Measurements from ENCODE around the gene LAIR2.

DNA sequence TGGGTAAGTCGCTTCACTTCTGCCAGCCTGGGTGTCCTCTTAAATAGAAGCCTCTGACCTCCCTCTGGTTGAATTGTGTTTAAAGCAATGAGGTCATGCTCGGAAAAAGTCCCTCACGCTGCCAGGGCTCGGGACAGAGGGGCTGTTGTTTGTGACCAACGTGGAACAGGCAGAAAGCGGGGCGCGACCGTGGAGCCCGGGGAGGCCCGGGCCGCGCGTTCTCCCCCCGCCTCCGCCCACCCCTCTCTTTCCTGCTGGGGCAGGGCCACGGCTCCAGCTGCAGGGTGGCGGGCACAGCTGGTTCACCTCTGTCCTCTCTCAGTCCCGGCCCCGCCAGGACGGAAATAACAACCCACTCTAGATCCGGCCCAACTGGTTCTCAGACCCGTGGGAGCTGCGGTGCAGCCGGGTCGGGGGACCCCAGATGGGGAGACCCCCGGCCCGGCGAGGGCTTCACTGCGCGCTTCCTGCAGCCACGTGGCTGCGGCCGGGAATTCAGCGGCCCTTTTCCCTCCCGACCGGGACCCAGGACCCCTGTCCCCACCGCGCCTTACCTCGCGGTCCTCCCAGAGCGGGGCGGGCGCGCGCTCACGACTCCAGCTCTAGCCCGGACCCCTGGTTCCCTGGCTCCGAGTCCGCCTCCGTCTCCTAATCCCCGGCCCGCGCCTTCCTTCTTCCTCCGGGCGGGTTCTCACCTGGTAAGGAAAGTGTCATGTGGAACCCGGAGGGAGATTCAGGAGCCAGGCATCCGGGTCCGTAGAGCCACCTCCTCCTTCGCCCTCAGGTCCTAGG, 31.4 kb upstream of the LAIR2 start:
- TF ChIP-seq TAF1 (IDR thresholded peaks at IDR 0.05; ENCODE audit: low read depth) (no peak), TCF12 (IDR thresholded peaks at IDR 0.05; ENCODE audit: low read depth) (no peak), EP300 (IDR thresholded peaks at IDR 0.05; ENCODE audit: borderline replicate concordance) (no peak), YY1 (IDR thresholded peaks at IDR 0.05; ENCODE audit: low read depth) (no peak), TEAD4 (IDR thresholded peaks at IDR 0.05) (no peak), CREB1 (IDR thresholded peaks at IDR 0.05; ENCODE audit: low read depth) (no peak), ZBTB7A (IDR thresholded peaks at IDR 0.05; ENCODE audit: low read depth) (no peak; the same call in 1 of the 2 replicates), EGR1 (IDR thresholded peaks at IDR 0.05) (no peak), FOXM1 (IDR thresholded peaks at IDR 0.05; ENCODE audit: borderline replicate concordance, low read depth) (no peak), RAD21 (IDR thresholded peaks at IDR 0.05; ENCODE audit: low read depth) (no peak), CEBPB (IDR thresholded peaks at IDR 0.05) (no peak), NFIC (IDR thresholded peaks at IDR 0.05) (no peak)
- TF ChIP-seq, protein P1, sequence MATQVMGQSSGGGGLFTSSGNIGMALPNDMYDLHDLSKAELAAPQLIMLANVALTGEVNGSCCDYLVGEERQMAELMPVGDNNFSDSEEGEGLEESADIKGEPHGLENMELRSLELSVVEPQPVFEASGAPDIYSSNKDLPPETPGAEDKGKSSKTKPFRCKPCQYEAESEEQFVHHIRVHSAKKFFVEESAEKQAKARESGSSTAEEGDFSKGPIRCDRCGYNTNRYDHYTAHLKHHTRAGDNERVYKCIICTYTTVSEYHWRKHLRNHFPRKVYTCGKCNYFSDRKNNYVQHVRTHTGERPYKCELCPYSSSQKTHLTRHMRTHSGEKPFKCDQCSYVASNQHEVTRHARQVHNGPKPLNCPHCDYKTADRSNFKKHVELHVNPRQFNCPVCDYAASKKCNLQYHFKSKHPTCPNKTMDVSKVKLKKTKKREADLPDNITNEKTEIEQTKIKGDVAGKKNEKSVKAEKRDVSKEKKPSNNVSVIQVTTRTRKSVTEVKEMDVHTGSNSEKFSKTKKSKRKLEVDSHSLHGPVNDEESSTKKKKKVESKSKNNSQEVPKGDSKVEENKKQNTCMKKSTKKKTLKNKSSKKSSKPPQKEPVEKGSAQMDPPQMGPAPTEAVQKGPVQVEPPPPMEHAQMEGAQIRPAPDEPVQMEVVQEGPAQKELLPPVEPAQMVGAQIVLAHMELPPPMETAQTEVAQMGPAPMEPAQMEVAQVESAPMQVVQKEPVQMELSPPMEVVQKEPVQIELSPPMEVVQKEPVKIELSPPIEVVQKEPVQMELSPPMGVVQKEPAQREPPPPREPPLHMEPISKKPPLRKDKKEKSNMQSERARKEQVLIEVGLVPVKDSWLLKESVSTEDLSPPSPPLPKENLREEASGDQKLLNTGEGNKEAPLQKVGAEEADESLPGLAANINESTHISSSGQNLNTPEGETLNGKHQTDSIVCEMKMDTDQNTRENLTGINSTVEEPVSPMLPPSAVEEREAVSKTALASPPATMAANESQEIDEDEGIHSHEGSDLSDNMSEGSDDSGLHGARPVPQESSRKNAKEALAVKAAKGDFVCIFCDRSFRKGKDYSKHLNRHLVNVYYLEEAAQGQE (IDR thresholded peaks at IDR 0.05; ENCODE audit: low read depth), result no peak
- TF ChIP-seq, protein P2, sequence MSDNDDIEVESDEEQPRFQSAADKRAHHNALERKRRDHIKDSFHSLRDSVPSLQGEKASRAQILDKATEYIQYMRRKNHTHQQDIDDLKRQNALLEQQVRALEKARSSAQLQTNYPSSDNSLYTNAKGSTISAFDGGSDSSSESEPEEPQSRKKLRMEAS (IDR thresholded peaks at IDR 0.05), result peak; percentile 58; the same call in 1 of the 2 replicates
